Stimulated activated CD8-positive, alpha-beta memory T cell treated with anti-CD3 and anti-CD28 coated beads, Interleukin-12 subunit alpha, Interleukin-12 subunit beta, amount 100 ng/mL, for 1 hour (primary cell): ENCODE measurements around the gene ARL6IP4.

ENCODE experiments used
- DNase-seq: peaks from one replicate; pipeline ENCODE4 v3.0.0-alpha.2; 2020; ENCODE audit warnings: low read depth

Gene ARL6IP4

DNA sequence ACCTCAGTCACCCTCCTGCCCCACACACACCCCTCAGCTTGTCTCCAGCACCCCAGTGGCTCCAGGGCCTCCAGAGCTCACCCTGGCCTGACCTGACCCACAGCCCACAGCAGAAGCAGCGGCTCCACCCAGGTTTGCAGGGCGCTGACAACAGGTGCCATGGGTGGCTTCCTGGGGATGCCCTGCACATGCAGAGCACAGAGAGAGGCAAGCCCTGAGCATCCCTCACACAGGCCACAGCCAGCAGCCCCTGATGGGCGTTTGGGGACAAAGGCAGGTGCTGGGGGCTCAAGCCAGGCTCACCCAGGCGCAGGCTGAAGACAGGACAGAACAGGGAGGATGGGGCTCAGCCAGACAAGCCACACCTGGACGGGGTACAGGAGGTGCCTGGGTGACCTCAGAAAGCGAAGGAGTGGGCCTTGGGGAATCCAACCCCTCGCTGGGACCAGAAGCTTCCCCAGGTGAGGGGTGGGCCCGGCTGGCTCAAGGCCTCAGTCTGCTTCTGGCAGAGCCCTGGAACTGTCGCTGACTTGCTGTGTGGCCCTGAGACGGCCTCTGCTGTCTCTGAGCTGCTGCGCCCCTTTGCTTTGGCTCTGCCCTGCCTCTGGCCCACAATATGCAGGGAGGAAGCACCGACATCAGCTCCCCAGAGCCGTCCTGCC lies 10.6 kb downstream of the ARL6IP4 start:
- DNase-seq, result no peak

DNA sequence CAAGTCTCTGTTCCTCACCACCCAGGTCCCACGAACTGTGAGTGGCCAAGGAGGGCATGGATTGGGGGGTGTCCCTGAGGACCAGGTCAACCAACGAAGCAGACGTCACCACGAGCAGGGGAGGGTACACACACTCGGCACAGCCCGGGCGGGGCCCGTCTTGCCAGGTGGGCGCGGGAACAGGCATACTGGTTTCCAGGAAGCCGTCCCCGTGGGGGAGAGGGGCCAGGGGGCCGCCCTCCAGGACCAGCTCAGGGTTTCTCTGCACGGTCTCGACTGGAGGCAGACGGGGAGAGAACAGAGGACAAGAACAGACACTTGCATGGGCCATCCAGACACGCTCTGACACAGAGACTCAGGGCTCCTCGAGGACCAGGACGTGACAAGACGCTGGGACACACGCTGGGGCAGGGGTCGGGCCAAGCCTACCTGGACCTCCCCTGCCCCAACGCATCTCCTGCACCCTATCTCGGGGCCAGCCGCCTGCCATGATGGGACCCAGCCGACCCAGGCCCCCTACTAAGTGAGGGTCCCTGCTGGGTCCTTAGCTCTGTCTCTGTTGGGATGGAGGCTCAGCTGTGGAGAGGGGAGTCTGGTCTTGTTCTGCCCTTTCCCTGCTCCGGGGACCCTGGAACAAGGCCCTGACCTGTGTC lies 11.3 kb downstream of the ARL6IP4 start:
- no peak for DNase-seq

DNA sequence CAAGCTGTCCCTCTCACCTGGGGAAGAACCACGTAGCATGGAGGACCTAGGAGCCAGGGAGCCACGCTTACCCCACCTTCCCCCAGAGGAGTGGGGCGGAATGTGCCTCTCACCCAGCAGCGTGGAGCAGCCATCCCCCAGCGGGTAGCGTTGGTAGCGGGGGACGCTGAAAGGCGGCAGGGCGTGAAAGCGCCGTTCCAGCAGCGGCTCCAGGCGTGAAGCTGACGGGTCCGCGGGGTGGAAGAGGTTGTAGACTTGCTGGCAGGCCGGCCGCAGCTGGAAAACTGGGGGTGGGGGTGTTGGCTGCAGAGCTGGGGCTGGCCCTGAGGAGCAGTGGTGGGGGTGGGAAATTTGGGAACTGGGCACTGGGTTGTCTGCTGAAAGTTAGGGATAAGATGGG lies 11.9 kb downstream of the ARL6IP4 start:
- no peak for DNase-seq

DNA sequence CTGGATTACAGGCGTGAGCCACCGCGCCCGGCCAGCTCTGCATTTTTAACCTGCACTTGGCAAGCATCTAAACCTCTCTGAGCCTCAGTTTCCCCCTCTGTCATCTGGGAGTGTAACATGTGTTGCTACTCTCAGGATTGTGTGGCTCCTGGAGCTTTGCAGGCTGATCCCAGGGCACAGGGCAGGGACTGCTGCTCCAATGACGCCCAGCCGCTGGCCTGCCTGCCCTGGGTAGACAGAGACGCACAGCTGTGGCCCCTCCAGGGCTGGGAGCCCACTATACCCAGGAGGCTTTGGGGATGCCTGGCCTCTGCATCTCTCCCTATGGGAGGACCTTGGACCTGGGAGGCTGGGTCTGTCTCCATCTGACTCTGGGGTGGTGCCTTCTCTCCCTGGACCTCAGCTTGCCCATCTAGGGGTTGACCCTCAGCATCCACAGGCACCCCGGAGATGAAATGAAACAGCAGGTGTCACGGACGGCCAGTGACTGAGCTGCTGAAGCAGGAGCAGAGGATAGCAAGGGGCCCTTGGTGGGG lies 13.7 kb downstream of the ARL6IP4 start:
- DNase-seq, result no peak

DNA sequence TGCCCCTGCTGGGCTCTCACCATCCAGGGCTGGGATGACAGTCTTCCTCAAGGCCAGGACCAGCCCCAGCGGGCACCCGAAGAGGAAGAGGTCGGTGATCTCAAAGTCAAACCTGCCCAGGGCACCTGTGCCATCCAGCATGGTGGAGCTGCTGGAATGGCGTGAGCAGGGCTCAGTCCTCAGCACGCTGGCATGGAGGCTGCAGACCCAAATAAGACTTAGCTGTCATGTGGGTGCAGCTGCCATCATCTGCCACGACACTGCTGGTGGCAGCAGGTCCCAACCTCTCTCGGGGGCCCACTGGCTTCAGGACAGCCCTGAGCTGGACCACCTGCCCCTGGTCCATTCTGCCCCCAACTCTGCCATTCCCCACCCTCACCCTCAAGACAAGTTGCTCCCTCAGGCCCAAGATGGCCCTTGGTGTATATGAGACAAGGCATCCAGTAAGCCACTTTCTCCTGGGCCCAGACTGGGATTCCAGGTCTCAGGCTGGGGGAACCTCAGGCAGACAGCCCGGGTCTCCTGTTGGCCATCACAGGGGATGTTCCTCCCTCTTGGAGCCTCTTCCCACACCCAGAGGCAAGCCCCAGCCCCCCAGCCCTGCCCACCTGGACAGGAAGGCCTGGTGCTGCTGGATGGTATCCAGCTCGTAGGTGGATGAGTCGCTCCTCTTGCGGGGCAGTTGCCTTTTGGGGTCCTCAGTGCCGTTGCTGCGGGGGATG lies 14.5 kb downstream of the ARL6IP4 start:
- DNase-seq, result no peak

DNA sequence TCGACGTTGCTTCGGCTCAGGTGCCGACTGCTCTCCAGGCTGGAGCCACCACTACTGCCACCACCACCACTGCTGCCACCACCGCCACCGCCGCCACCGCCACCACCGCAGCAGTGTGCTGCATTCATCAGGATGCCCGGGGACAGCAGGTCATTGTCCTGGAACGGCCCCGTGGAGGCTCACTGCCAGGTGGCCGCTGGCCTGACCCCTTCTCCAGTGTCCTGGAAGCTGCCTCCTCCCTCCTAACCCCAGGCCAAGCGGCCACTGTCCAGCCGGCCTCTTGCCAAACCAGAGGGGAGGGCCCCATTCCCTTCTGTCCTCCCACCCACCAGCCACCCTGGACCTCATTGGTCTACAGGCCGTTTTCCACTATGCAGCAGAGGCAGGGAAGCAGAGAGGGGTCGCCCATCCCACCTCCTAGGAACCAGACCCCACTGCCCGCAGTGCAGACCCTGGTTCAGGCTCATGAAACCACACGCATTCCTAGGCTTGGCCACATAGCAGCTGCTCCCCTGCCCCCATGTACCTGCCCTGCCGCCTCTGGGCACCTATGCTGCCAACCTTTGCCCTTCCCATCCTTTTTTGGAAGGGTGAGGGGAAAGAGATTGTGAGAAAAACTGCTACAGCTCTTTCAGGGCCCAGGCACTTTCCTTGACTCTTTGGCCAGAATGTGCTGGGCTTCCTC lies 15.2 kb downstream of the ARL6IP4 start:
- no peak for DNase-seq

DNA sequence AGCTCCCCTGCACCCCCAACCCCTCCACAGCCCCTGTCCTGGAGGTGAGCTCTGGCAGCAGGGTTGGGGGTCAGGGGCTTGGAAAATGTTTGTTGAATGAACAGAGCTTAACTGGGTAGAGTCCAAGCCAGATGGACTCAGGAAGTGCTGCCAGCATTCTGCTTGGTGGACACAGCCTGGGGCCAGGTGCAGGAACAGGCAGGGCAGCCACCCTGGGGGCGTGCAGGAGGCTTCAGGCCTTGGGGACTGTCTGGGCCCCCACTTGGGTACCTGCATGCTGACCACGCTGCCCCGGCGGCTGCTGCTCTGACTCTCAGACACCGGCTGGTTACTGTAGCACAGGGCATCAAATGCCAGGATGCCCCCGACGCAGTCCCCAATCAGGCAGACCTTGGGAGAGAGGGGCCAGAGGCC lies 15.7 kb downstream of the ARL6IP4 start:
- no peak for DNase-seq

DNA sequence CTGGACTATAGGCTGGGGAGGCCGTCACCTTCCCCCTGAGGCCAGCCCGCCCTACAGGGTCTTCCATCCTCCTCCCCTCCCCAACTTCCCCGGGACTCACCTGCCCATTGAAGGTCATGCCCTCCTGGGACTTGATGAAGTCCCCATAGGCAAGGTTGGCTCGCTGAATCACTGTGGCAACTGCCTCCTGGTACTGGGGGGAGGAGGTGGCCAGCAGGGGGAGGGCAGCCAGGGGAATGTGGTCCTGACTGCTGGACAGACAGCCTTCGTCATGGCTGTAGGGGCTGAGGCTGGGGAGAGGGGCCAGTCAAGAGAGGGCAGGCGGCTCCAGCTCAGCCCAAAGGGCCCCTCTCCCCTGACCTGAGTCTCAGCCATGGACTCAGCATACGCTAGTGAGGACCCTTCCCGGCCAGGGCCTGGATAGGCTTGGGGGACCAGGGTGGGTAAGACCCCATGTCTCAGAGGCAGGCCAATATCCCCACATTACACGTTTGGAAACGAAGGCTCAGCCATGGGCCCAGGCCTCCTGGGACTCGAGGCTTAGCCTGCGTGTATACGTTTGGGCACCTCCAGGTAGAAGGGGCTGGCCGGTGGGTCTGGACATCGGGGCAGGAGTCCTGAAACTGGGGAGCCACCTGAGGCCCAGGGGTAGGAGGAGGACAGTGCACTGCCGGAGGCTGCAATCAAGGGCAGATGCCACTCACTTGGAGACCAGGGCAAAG lies 16.3 kb downstream of the ARL6IP4 start:
- DNase-seq, result no peak

DNA sequence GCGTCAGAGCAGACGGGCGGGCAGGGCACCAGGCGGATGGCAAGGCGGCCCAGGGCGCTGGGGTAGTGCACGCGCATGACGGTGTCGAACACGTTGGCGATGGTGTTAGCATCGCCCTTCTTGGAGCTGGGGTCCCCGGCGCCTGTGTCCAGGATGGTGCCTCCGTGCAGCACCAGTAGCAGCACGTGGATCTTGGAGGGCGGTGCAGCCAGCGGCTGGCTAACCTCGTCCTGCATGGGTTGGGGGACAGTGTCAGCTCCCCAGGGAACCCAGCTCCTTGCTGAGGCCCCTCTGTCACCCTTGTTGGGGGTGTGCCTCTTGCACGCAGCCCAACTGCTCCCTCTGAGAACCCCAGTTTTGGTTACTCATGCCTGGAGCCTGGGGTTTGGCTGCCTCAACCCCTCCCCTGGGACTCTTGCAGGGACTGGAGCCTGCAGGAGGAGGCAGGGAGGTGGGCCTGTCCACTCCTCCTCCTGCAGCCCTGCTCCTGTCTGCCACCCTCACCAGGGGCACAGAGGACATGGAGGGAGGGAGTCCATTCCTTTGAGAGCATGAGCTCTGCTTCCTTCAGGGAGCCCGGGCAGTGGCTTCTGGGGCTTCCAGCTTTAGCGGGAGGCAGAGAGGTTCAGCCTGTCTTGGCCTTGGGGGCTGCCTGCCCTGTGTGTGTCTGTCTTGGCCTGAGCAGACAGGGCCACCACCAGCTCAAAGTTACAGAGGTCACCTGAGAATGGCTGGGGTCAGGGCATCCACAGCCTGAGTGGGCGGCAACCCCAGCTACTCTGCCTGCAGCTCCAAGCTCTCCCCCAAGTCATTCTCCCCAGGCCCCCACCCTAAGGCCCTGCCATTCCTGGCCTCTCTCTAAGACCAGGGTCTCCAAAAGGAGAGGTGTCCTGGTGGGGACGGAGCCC lies 17.1 kb downstream of the ARL6IP4 start:
- no peak for DNase-seq

DNA sequence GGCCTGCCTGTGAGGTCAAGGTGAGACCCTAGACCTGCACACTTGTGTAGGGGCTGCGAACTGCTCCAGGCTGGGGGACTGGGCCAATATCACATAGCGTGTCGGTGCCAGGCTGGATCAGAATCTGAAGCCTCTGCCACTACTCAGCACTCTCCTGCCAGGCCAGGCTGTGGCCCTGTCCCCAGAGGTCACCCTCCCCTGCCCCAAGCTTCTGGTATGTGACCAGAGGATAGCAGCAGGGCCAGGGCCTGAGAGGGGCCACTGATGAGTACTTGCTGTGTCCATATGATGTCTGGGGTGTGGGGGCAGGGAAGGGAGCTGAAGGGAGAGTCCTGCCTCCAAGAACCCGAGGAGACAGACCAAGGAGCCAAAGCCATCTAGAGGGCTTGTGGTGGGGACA lies 17.8 kb downstream of the ARL6IP4 start:
- DNase-seq, result no peak

DNA sequence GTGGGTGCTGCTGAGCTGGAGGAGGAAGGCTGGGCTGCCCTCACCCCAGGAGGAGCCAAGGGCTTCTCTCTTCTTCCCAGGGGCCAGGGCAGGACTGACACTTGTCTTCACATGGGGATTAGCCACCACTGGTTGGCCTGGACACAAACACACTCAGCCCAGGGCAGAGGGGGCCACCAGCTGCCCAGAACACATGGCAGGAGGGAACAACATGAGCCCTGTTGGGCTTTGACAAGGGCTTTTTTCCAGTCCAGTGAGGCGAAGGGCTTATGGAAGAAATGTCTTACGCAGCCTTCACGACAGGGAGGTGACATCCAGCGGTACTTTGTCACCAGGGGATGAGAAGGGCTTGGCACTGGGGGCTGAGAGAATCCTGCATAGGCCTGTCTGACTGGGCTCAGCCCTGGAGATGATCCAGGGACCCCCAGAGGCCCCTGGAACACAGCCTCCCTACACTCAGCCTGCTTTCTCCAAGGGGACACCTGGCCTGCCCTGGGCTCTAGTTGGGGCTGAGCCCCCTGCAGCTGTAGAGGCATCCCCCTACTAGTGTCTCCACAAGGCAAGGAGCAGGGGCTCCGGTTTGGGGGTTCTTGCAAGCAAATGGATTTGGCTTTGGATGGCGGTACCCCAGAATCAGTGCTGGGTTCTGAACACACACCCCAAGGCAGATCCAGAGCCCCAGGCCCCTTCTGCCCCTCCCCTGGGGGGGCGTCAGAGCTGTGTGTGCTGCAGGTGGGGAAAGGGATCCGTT lies 18.9 kb downstream of the ARL6IP4 start:
- DNase-seq, result no peak

DNA sequence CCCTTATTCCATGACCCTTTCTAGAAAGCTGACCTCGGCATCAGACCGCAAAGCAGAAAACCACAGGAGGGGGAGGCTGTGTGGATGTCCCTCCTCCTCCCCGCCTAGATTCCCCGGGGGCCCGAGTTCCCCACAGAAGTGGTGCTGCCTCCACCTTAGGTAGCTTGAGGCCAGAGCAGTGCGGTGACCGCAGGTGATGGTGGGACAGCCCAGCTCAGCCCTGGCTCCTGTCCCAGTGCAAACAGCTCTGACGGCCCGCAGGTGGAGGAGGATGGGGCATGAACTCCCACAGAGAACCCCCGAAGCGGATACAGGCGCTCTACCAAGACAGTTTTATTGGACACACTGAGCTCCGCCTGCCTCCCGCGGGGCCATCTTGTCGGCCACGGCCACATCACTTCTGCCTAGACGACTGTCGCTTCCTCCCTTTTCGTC lies 19.5 kb downstream of the ARL6IP4 start:
- no peak for DNase-seq

DNA sequence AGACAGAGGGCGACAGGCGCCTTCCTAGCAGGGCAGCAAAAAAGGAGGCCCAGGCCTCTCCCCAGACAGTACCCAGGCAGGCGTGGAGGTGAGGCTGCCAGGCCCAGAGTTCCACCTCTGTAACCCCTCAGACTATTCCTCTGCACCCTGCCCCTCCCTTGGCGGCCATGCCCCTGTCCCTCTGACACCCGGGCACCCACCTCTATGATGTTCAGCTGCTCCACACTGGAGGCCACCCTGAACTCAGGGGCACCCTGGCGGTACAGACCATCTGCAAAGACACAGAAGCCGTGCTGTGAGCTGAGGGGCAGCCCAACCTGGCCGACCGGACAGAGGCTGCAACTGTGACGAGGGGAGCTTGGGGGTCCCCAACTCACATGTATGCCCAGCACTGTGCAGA lies 20.1 kb downstream of the ARL6IP4 start:
- no peak for DNase-seq

DNA sequence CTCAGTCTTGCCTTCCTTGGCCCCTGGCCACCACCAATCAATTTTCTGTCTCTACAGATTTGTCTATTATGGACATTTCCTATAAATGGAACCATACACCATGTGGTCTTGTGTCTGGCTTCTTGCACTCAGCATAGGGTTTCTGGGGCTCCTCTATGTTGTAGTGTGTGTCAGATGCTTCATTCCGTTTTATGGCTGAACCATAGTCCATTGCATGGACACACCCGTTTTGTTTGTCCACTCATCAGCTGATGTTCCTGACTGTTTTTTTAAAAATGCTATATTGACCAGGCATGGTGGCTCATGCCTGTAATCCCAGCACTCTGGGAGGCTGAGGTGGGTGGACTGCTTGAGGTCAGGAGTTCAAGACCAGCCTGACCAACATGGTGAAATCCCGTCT lies 21.0 kb downstream of the ARL6IP4 start:
- DNase-seq, result no peak

DNA sequence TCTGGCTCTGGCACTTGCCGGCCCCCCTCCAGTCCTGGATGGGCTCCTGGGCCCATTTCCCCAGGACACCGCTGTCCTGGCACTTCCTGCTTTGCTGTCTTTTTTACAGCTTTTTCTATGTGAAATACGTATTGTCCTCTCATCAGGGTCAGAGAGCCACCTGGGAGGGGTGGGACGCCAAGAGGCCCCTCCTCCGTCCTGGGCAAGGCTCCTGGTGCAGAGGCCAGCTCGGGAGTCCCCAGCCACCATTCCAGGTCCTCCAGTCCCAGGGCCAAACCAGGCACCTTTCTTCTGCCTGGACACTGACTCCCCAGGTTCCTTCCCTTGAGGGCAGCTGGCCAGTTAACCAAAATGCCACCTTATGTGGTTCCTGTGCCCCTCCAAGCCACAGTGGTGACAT lies 22.8 kb downstream of the ARL6IP4 start:
- DNase-seq, result no peak

DNA sequence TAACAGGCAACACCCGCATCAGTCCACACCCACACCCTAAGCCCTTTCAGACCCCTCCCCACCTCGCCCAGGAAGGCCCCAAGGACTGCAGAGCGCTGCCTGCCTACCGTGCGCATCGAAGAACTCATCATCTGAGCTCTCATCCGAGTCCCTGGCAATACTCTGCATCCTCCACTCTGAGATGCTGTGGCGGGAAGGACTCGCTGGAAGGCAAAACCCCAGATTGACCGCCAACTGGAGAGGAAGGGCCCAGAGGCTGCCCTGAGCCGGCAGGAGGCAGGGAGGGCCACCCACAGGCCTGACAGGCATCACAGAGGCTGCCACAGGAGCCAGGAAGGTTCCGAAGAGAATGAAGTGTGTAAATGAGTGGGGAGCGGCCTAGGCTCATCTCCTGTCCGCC lies 23.8 kb downstream of the ARL6IP4 start:
- no peak for DNase-seq

DNA sequence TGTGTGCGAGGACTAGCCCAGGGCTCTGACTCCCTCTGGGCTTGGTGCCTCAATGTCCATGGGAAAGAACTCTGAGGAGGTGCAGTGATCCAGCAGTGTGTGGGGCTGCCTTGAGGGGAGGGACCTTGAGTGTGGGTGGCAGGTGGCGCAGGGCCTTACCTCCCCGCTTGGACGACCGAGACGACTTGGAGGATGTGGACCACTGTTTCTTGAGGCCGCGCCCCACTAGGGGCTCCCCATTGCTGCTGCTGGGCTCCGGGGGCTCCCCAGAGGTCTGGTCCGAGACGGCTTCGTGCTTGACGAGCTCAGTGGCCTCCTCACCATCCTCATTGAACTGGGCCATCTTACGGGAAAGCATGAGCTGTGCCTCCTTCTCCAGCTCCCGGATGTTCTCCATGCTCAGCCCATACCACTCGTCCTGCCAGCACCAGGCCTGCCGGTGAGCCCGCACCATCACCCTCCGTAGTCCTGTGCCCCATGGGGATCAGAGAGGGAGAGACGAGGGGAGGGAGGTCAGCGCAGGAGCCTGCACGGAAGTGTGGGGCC lies 24.7 kb downstream of the ARL6IP4 start:
- no peak for DNase-seq

DNA sequence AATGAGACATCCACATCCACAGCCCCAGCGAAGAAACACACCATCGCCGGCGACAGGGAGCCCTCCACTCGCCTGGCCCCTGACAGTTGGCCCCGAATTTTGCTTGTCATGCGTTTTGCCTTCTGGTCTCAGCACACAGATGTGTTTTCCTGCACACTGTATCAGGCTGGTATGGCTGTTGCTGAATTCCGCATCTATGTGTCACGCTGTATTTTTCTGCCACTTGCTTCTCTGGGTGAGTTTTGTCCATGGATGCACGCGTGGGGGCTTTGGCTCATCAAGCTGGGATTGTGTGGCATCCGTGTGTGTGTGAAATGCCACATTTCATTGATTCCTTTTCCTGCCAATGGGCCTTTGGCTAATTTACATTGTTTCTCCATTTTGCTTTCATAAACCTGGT lies 26.5 kb downstream of the ARL6IP4 start:
- DNase-seq, result no peak

DNA sequence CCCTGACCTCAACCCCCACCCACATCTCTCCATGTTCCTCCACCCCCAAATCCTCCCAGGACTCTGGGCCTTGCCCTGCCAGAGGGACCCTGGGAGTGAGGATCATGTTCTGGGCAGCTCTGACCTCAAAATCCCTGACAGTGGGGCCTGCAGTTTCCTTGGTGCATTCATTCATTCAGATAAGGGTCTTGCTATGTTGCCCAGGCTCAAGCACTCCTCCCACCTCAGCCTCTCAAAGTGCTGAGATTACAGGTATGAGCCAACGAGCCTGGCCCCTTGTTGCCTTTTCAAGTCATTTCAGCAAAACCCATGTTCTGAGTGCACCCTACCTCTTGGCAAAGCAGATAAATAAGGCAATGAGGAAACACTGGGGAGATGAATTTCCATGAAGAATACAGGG lies 29.6 kb downstream of the ARL6IP4 start:
- DNase-seq, result no peak

DNA sequence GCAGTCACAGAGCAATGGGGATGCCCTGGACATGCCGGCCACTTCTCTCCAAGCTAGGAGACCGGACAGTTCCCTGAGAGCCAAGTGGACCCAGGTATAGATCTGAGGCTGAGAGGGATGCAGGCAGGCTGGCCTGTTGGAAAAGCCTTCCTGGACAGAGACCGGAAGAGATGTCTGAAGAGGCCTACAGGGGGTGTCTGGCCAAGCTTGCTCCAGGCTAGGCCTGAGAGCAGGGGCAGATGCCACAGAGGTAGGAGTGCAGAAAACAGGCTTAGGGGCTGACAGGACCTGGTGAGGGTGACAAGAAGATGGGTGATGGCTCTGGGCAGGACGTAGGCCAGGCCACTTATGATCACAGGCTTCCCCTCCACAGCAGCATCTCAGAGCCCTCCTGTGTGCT lies 30.2 kb downstream of the ARL6IP4 start:
- DNase-seq, result no peak
